Neuronal stem cell (in vitro differentiated cells): ENCODE data around the gene PGBD2.

Experiments used
- DNase-seq: peaks from one replicate; pipeline ENCODE4 v3.0.0-alpha.2; 2013; ENCODE audit warnings: low spot score
- H2AFZ ChIP-seq: one replicate; pipeline ENCODE4 v1.6.1; 2013; ENCODE audit warnings: mild to moderate bottlenecking, low read length, inconsistent platforms
- H2AK5ac ChIP-seq: 2 replicates; pipeline ENCODE4 v1.6.1; 2013; ENCODE audit warnings: low read depth, mild to moderate bottlenecking, inconsistent platforms, low read length, moderate library complexity, mixed read lengths
- H2BK120ac ChIP-seq: 2 replicates; pipeline ENCODE4 v1.6.1; 2013; ENCODE audit warnings: low read depth, mild to moderate bottlenecking, inconsistent platforms, low read length, moderate library complexity, mixed read lengths
- H2BK12ac ChIP-seq: one replicate; pipeline ENCODE4 v1.6.1; 2013; ENCODE audit warnings: low read length, inconsistent platforms
- H2BK15ac ChIP-seq: 2 replicates; pipeline ENCODE4 v1.6.1; 2013; ENCODE audit warnings: mild to moderate bottlenecking, low read length, inconsistent platforms, mixed read lengths
- H2BK5ac ChIP-seq: one replicate; pipeline ENCODE4 v1.6.1; 2013; ENCODE audit warnings: inconsistent platforms, mild to moderate bottlenecking, low read length, moderate library complexity
- H3K14ac ChIP-seq: one replicate; pipeline ENCODE4 v1.6.1; 2013; ENCODE audit warnings: low read length, inconsistent platforms
- H3K18ac ChIP-seq: 2 replicates; pipeline ENCODE4 v1.6.1; 2013; ENCODE audit warnings: low read length, inconsistent platforms
- H3K23ac ChIP-seq: 2 replicates; pipeline ENCODE4 v1.6.1; 2013; ENCODE audit warnings: low read depth, mild to moderate bottlenecking, mixed read lengths, low read length, inconsistent platforms; ENCODE audit not compliant: poor library complexity
- H3K27ac ChIP-seq: replicated peaks from 3 replicates; pipeline ENCODE4 v1.5.1; 2013; ENCODE audit warnings: low read length, inconsistent platforms
- H3K27me3 ChIP-seq, 3 experiments: 2 replicates each; pipeline ENCODE4 v1.6.1; 2013; ENCODE audit warnings: low read length in 3 of 3, mild to moderate bottlenecking in 2 of 3, inconsistent platforms in 1 of 3, low read depth in 1 of 3, mixed read lengths in 1 of 3, moderate library complexity in 1 of 3; ENCODE audit not compliant: control insufficient read depth in 3 of 3, insufficient read depth in 3 of 3
- H3K36me3 ChIP-seq, 2 donors: replicated peaks in 1 of 2; 2 replicates each; pipeline ENCODE4 v1.6.1; 2013; ENCODE audit warnings: low read length in 2 of 2; ENCODE audit not compliant: control insufficient read depth in 2 of 2, insufficient read depth in 2 of 2
- H3K4ac ChIP-seq: 2 replicates; pipeline ENCODE4 v1.6.1; 2013; ENCODE audit warnings: inconsistent platforms, mild to moderate bottlenecking, low read length, moderate library complexity
- H3K4me1 ChIP-seq, 2 donors: 1 replicate in 1 of 2; 2 replicates in 1 of 2; pipeline ENCODE4 v1.6.1; 2013; ENCODE audit warnings: low read length in 2 of 2, low read depth in 1 of 2; ENCODE audit not compliant: control insufficient read depth in 2 of 2, insufficient read depth in 1 of 2
- H3K4me2 ChIP-seq: one replicate; pipeline ENCODE4 v1.6.1; 2013; ENCODE audit warnings: mild to moderate bottlenecking, low read length, inconsistent platforms; ENCODE audit not compliant: insufficient read depth, poor library complexity, severe bottlenecking
- H3K4me3 ChIP-seq, 2 donors: 2 replicates each; pipeline ENCODE4 v1.5.1; 2013; ENCODE audit warnings: low read length in 2 of 2, mild to moderate bottlenecking in 2 of 2, inconsistent platforms in 1 of 2, moderate library complexity in 1 of 2
- H3K79me1 ChIP-seq: one replicate; pipeline ENCODE4 v1.6.1; 2013; ENCODE audit warnings: low read depth, mild to moderate bottlenecking, inconsistent platforms, low read length, moderate library complexity
- H3K9ac ChIP-seq: one replicate; pipeline ENCODE4 v1.6.1; 2013; ENCODE audit warnings: mild to moderate bottlenecking, low read depth, low read length, inconsistent platforms; ENCODE audit not compliant: poor library complexity
- H3K9me3 ChIP-seq, 2 donors: replicated peaks in 1 of 2; 2 replicates each; pipeline versions ENCODE3 to v1.6.1; 2013; ENCODE audit warnings: low read length in 2 of 2, mild to moderate bottlenecking in 2 of 2, inconsistent platforms in 1 of 2, low read depth in 1 of 2, mixed read lengths in 1 of 2, moderate library complexity in 1 of 2; ENCODE audit not compliant: control insufficient read depth in 2 of 2, insufficient read depth in 1 of 2
- H4K8ac ChIP-seq: one replicate; pipeline ENCODE4 v1.6.1; 2013; ENCODE audit warnings: low read depth, mild to moderate bottlenecking, inconsistent platforms, low read length, moderate library complexity
- H4K91ac ChIP-seq: one replicate; pipeline ENCODE4 v1.6.1; 2013; ENCODE audit warnings: low read length, low read depth, mild to moderate bottlenecking, inconsistent platforms; ENCODE audit not compliant: poor library complexity
- WGBS, 2 donors: extraction: QIAGEN DNeasy Blood & Tissue Kit; methylation state at CpG; one replicate each; pipeline ENCODE4 v1.1.7; 2013; ENCODE audit warnings: missing lambda C conversion rate in 2 of 2, mixed read lengths in 1 of 2; ENCODE audit not compliant: insufficient read length in 2 of 2, insufficient replicate concordance in 1 of 2; ENCODE audit errors: extremely low coverage in 2 of 2; 5-methylcytosine and 5-hydroxymethylcytosine counted together

The PGBD2 gene

DNA sequence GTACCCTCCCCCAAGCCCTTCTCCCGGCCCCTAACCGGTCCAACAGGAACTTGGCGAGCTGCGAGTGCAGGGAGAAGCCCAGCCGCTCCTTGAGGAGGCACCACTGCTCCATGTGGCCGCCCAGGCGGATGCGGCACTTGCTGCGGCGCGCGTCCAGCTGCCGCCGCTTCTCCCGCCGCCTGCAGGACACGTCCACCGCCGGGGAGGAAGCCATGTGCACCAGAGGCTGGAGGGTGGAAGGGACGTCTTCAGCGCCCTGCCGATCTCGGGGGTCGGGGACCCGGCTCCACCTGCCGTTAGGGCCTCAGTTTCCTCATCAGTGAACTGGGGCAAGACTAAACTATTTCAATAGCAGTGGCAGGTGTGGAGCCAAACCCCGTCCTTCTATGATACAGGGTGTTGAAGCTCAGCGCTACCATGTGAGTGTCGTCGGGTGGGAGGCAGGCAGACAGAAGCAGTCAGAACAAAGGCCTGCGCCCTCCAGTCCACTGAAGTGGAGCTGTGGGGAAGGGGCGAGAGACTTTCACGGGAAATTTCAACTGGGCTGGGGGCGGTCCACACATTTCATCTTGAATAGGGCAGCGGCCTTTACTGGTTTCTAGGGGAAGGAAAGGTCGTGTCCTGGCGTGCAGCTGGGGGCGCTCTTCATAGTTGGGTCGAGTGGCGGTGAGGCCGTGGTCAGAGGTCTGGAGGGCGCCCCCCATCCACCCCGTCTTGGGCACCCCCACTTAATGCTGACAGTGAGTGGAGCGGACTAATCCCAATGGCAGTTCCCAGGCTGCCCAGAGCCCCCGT is 47.7 kb upstream of the PGBD2 start:
- Histone ChIP-seq H3K79me1 (peaks cover 10% of the 10 kb centered on the region), H2BK120ac (no peak overlapping the region), H4K91ac (peak overlapping the region; percentile 81), H3K36me3 (peaks cover 19 to 31% of the 10 kb centered on the region in 2 donors), H3K18ac (peak overlapping the region; percentile 92), H3K9ac (peak overlapping the region; percentile 83), H3K4ac (peak overlapping the region; percentile 66), H2BK15ac (no peak overlapping the region), H2AK5ac (peak overlapping the region; percentile 79), H3K4me2 (peak overlapping the region; percentile 75), H2AFZ (peak overlapping the region; percentile 82), H3K4me3 (peak overlapping the region; percentile 55 to 78), H3K4me1 (peaks cover 10 to 11% of the 10 kb centered on the region in 2 donors), H3K27ac (peak overlapping the region; percentile 76), H3K27me3 (peaks cover 0 to 22% (median 11%) of the 10 kb centered on the region in 3 experiments), H2BK5ac (peak overlapping the region; percentile 62), H3K23ac (peak overlapping the region; percentile 90), H4K8ac (no peak overlapping the region), H3K14ac (peak overlapping the region; percentile 2), H2BK12ac (no peak overlapping the region), H3K9me3 (no peaks in the 10 kb centered on the region)
- WGBS, 2 donors, result no CpG with 5 or more reads among the region's 45 CpGs
- DNase-seq, result peak; percentile 64

DNA sequence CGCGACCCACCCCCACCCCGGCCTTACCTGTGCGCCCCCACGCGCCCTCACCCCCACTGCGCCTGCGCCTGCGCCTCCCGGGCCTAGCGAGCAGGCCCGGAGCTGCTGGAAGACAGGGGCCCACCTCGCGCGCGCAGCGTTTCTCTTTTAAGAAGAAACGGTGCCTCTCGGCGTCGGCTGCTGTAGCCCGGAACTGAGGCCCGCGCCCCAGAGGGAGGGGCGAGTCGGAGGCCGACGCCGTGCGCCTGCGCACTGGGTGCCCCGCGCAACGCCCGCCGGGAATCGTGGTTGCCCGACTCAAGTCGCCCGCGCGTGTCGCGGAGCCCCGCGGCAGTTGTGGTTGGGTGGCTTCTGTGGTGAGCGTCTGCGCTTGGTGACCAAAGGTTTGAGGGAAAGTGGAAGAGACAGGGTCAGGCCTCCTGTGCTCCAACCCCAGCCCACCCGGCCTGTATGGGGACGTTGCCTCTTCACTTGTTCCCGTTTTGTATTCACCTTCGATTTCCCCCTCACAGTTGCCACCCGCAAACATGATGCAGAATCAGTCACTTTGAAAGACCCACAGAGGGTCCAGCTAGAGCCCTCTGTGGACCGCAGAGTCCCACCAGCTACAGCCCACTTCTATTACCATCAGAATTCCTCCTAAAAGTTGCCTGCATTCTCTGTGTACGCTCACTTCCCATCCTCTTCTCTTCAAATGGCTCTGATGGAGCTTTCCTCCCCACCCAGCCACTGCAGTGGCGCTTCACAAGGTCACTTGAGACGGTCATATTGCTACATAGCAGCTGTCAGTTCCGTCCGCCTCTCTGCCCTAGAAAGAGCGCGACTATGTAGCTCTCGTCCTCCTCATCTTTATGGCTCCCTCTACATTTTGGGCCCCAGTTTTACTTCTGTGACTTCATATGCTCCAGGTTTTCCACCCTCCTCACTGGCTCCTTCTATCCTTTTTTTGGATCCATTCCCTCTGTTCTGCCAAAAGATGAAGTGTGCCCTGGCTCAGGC is 46.8 kb upstream of the PGBD2 start, which contains the start of gene ZNF692:
Gene ZNF692 (minus strand): TSS at position 195 of the 999 bp plus-strand sequence. CDS start 776 bp downstream, outside the sequence.
- DNase-seq, result peak; percentile 93
- peak within 1 kb of the TSS; percentile 84 for H3K4me2 ChIP-seq
- H4K91ac ChIP-seq, result peak within 1 kb of the TSS; percentile 81
- H4K8ac ChIP-seq, result no peak within 1 kb of the TSS
- no peak within 1 kb of the TSS for H2BK12ac ChIP-seq
- H2BK120ac ChIP-seq, result no peak within 1 kb of the TSS
- peaks cover 10% of the 10 kb centered on the region for H3K79me1 ChIP-seq
- peaks cover 0 to 29% (median 14%) of the 10 kb centered on the region in 3 experiments for H3K27me3 ChIP-seq
- H3K4me3 ChIP-seq, result peak within 1 kb of the TSS; percentile 55 to 88
- peak within 1 kb of the TSS; percentile 62 for H2BK5ac ChIP-seq
- no CpG with 5 or more reads among the region's 62 CpGs for WGBS, 2 donors
- no peaks in the 10 kb centered on the region for H3K9me3 ChIP-seq
- peak within 1 kb of the TSS; percentile 76 for H3K27ac ChIP-seq
- peak within 1 kb of the TSS; percentile 79 for H2AK5ac ChIP-seq
- peak within 1 kb of the TSS; percentile 92 for H3K18ac ChIP-seq
- H3K23ac ChIP-seq, result peak within 1 kb of the TSS; percentile 90
- H3K4ac ChIP-seq, result peak within 1 kb of the TSS; percentile 66
- peaks cover 15 to 17% of the 10 kb centered on the region in 2 donors for H3K4me1 ChIP-seq
- peak within 1 kb of the TSS; percentile 2 for H3K14ac ChIP-seq
- H2AFZ ChIP-seq, result peak within 1 kb of the TSS; percentile 82
- H3K36me3 ChIP-seq, result peaks cover 13 to 22% of the 10 kb centered on the region in 2 donors
- H3K9ac ChIP-seq, result peak within 1 kb of the TSS; percentile 88
- no peak within 1 kb of the TSS for H2BK15ac ChIP-seq

DNA sequence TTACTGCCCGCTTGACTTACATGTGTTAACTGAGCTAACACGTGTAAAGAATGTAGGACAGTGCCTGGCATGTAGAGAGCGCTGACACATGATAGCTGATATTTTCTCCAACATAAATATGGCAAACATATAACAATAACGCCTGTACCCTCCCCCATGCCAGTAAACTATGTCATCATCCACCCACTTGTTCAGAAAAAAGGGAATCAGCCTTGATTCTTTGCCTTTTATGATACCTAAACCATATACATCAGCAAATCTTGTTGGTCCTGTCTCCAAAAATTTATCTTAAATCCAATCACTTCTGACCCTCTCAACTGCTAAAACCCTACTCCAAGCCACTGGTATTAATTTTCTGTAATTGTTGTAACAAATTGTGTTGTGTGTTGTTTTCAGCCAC is 46.0 kb upstream of the PGBD2 start:
- Histone ChIP-seq H3K9ac (no peak overlapping the region), H3K36me3 (peaks cover 8 to 14% of the 10 kb centered on the region in 2 donors), H2BK120ac (no peak overlapping the region), H3K9me3 (no peaks in the 10 kb centered on the region), H4K91ac (no peak overlapping the region), H2BK5ac (no peak overlapping the region), H3K27me3 (peaks cover 0 to 37% (median 14%) of the 10 kb centered on the region in 3 experiments), H2BK12ac (no peak overlapping the region), H3K4ac (no peak overlapping the region), H3K18ac (no peak overlapping the region), H3K23ac (no peak overlapping the region), H3K4me3 (no peak overlapping the region), H2AFZ (no peak overlapping the region), H3K27ac (no peak overlapping the region), H2AK5ac (no peak overlapping the region), H2BK15ac (no peak overlapping the region), H3K14ac (no peak overlapping the region), H4K8ac (no peak overlapping the region), H3K4me1 (peaks cover 15 to 17% of the 10 kb centered on the region in 2 donors), H3K79me1 (peaks cover 10% of the 10 kb centered on the region), H3K4me2 (no peak overlapping the region)
- no CpG with 5 or more reads among the region's 4 CpGs for WGBS, 2 donors
- no peak for DNase-seq
